CD14-positive monocyte (primary cell): ENCODE measurements around the gene RFK. TPM values are rescaled to one million over a fixed set of nuclear protein-coding genes. Genes with fewer than 3 reads are reported as not detected.

Source experiments
- DNase-seq, 3 donors: peaks; one replicate each; pipeline ENCODE4 v3.0.0-alpha.2; 2011 to 2022
- H2AFZ ChIP-seq: 2 replicates; pipeline ENCODE4 v1.6.0; 2012; ENCODE audit warnings: mild to moderate bottlenecking, low read depth, low read length, inconsistent platforms; ENCODE audit not compliant: insufficient read depth, poor library complexity, severe bottlenecking
- H3K27ac ChIP-seq, 2 donors: 1 replicate in 1 of 2; 2 replicates in 1 of 2; pipeline ENCODE4 v1.5.1; 2012 to 2013; ENCODE audit warnings: low read length in 2 of 2, control low read depth in 1 of 2, inconsistent platforms in 1 of 2, low read depth in 1 of 2, mild to moderate bottlenecking in 1 of 2
- H3K27me3 ChIP-seq, 2 donors: one replicate each; pipeline versions ENCODE4 v1.6.0 to v1.6.1; 2011 to 2013; ENCODE audit warnings: low read length in 2 of 2; ENCODE audit not compliant: control insufficient read depth in 2 of 2, insufficient read depth in 2 of 2
- H3K36me3 ChIP-seq, 2 donors: replicated peaks in 1 of 2; 1 replicate in 1 of 2; 2 replicates in 1 of 2; pipeline versions ENCODE4 v1.5.1 to v1.6.1; 2012 to 2013; ENCODE audit warnings: low read length in 2 of 2, control low read depth in 1 of 2, inconsistent platforms in 1 of 2, mild to moderate bottlenecking in 1 of 2; ENCODE audit not compliant: insufficient read depth in 2 of 2, control insufficient read depth in 1 of 2
- H3K4me1 ChIP-seq, 2 donors: 1 replicate in 1 of 2; 2 replicates in 1 of 2; pipeline versions ENCODE4 v1.5.1 to v1.6.1; 2012 to 2013; ENCODE audit warnings: low read length in 2 of 2, control low read depth in 1 of 2, inconsistent platforms in 1 of 2, mild to moderate bottlenecking in 1 of 2, moderate library complexity in 1 of 2; ENCODE audit not compliant: insufficient read depth in 2 of 2, control insufficient read depth in 1 of 2
- H3K4me2 ChIP-seq: replicated peaks from 2 replicates; pipeline ENCODE3; 2012; ENCODE audit warnings: low read length, moderate library complexity, mild to moderate bottlenecking; ENCODE audit not compliant: poor library complexity, severe bottlenecking; ENCODE audit errors: extremely low read depth
- H3K4me3 ChIP-seq, 3 experiments: fragments of 200-600 bp in 1 of 3; sonication (generic) in 1 of 3; replicated peaks in 1 of 3; 1 replicate in 2 of 3; 2 replicates in 1 of 3; pipeline ENCODE4 v1.5.1; 2011 to 2013; ENCODE audit warnings: low read length in 3 of 3, mild to moderate bottlenecking in 3 of 3, control low read depth in 2 of 3, low read depth in 2 of 3, inconsistent platforms in 1 of 3, moderate library complexity in 1 of 3
- H3K79me2 ChIP-seq: 2 replicates; pipeline ENCODE4 v1.6.0; 2012; ENCODE audit warnings: mild to moderate bottlenecking, control low read depth, inconsistent platforms, low read length, moderate library complexity; ENCODE audit not compliant: insufficient read depth
- H3K9ac ChIP-seq: 2 replicates; pipeline ENCODE4 v1.6.0; 2017; ENCODE audit warnings: low read length, mild to moderate bottlenecking; ENCODE audit not compliant: insufficient read depth, poor library complexity, severe bottlenecking
- H3K9me3 ChIP-seq, 2 donors: replicated peaks in 1 of 2; 1 replicate in 1 of 2; 2 replicates in 1 of 2; pipeline versions ENCODE4 v1.5.1 to v1.6.1; 2012 to 2013; ENCODE audit warnings: low read length in 2 of 2, control low read depth in 1 of 2; ENCODE audit not compliant: control insufficient read depth in 1 of 2, insufficient read depth in 1 of 2
- H4K20me1 ChIP-seq: 2 replicates; pipeline ENCODE4 v1.6.0; 2012; ENCODE audit warnings: mild to moderate bottlenecking, low read length, control low read depth, moderate library complexity; ENCODE audit not compliant: insufficient read depth
- H3K27ac Mint-ChIP-seq, 7 donors: one replicate each; pipeline ENCODE4 v1.8.0; 2020; ENCODE audit warnings: mild to moderate bottlenecking in 7 of 7, mixed read lengths in 7 of 7, moderate library complexity in 6 of 7, inconsistent platforms in 2 of 7
- H3K27me3 Mint-ChIP-seq, 3 donors: one replicate each; pipeline ENCODE4 v1.8.0; 2021 to 2022; ENCODE audit warnings: low read depth in 3 of 3, mild to moderate bottlenecking in 3 of 3, mixed read lengths in 3 of 3, moderate library complexity in 3 of 3, inconsistent platforms in 1 of 3
- H3K36me3 Mint-ChIP-seq, 2 donors: one replicate each; pipeline ENCODE4 v1.8.0; 2020; ENCODE audit warnings: mixed read lengths in 2 of 2, inconsistent platforms in 1 of 2, mild to moderate bottlenecking in 1 of 2
- H3K4me1 Mint-ChIP-seq: one replicate; pipeline ENCODE4 v1.8.0; 2020; ENCODE audit warnings: mild to moderate bottlenecking, mixed read lengths
- H3K4me3 Mint-ChIP-seq, 2 donors: one replicate each; pipeline ENCODE4 v1.8.0; 2020; ENCODE audit warnings: mild to moderate bottlenecking in 2 of 2, mixed read lengths in 2 of 2, moderate library complexity in 1 of 2
- H3K9me3 Mint-ChIP-seq, 7 donors: one replicate each; pipeline ENCODE4 v1.8.0; 2020 to 2022; ENCODE audit warnings: mixed read lengths in 7 of 7, mild to moderate bottlenecking in 6 of 7, moderate library complexity in 6 of 7, inconsistent platforms in 2 of 7
- CTCF ChIP-seq: fragments of 200-600 bp; IDR thresholded peaks from one replicate; pipeline ENCODE4 v1.8.0; 2022; ENCODE audit warnings: antibody characterized with exemption, mild to moderate bottlenecking
- WGBS: methylation state at CpG from one replicate; pipeline ENCODE4 v1.1.5; 2013; ENCODE audit warnings: missing lambda C conversion rate; ENCODE audit not compliant: insufficient coverage; 5-methylcytosine and 5-hydroxymethylcytosine counted together
- intact Hi-C, 2 donors: fragments of 100-400 bp; cut with micrococcal nuclease; formaldehyde crosslinking; loops; one replicate each; pipeline versions ENCODE4 v1.15.0 to v1.15.1; 2023
- polyA plus RNA-seq, 3 donors: library from polyadenylated mRNA; depleted of rRNA in 1 of 3; unstranded in 2 of 3; stranded (reverse) in 1 of 3; fragments of 300-500 nt in 2 of 3; fragments of >200 nt in 1 of 3; fragmentation: Illumina TruSeq in 2 of 3; gene quantifications; 1 replicate in 2 of 3; 2 replicates in 1 of 3; pipeline ENCODE4 v1.2.3, GENCODE V29; 2012 to 2021

The RFK gene
- polyA plus RNA-seq, 3 donors, result 5.9 to 46.6 (median 44.4) TPM

- H3K27ac ChIP-seq, result no peak overlapping the region
- H3K4me2 ChIP-seq, result no peak overlapping the region
- WGBS, result 100% methylated on average over 3 of the region's 3 CpGs
- no peaks in the 10 kb centered on the region for H4K20me1 ChIP-seq
- Mint-ChIP-seq H3K36me3 (no peaks in the 10 kb centered on the region), H3K4me3 (no peak overlapping the region), H3K27ac (no peak overlapping the region), H3K9me3 (peaks cover 0 to 3% (median 0%) of the 10 kb centered on the region in 7 donors), H3K4me1 (peaks cover 32% of the 10 kb centered on the region), H3K27me3 (peaks cover 0 to 2% (median 0%) of the 10 kb centered on the region in 3 donors)
- no peak overlapping the region for H3K4me3 ChIP-seq
- DNase-seq, result no peak
- intact Hi-C loops, result no loop called here
- H3K9me3 ChIP-seq, result no peaks in the 10 kb centered on the region
- H2AFZ ChIP-seq, result no peak overlapping the region
- H3K36me3 ChIP-seq, result no peaks in the 10 kb centered on the region
- TF ChIP-seq CTCF, result no peak
- H3K9ac ChIP-seq, result no peak overlapping the region
- H3K27me3 ChIP-seq, result no peaks in the 10 kb centered on the region
- H3K4me1 ChIP-seq, result peaks cover 27 to 31% of the 10 kb centered on the region in 2 donors
- H3K79me2 ChIP-seq, result no peaks in the 10 kb centered on the region
Observed at GRCh38 chr9:76370396-76371023, 23.7 kb downstream of the RFK start.

GRCh38 chr9:76369583-76369982 lies 24.6 kb downstream of the RFK start:
- intact Hi-C loops, result no loop called here
- no peak overlapping the region for H3K27ac ChIP-seq
- Mint-ChIP-seq H3K4me1 (peaks cover 23% of the 10 kb centered on the region), H3K36me3 (no peaks in the 10 kb centered on the region), H3K27me3 (peaks cover 0 to 2% (median 0%) of the 10 kb centered on the region in 3 donors), H3K27ac (peak overlapping the region in 1 of 7 donors; percentile 7), H3K4me3 (no peak overlapping the region), H3K9me3 (peaks cover 0 to 3% (median 0%) of the 10 kb centered on the region in 7 donors)
- no peak overlapping the region for H2AFZ ChIP-seq
- H3K36me3 ChIP-seq, result no peaks in the 10 kb centered on the region
- DNase-seq, result no peak
- H3K79me2 ChIP-seq, result no peaks in the 10 kb centered on the region
- H3K4me2 ChIP-seq, result no peak overlapping the region
- H3K4me3 ChIP-seq, result no peak overlapping the region
- H4K20me1 ChIP-seq, result no peaks in the 10 kb centered on the region
- peaks cover 18 to 22% of the 10 kb centered on the region in 2 donors for H3K4me1 ChIP-seq
- no peak for TF ChIP-seq CTCF
- H3K9ac ChIP-seq, result no peak overlapping the region
- H3K27me3 ChIP-seq, result no peaks in the 10 kb centered on the region
- no peaks in the 10 kb centered on the region for H3K9me3 ChIP-seq
- 36% methylated on average over 3 of the region's 4 CpGs for WGBS
